Breast epithelium (tissue), 4 donors: ENCODE results near the gene GNAL. TPM values are rescaled to one million over a fixed set of nuclear protein-coding genes. Genes with fewer than 3 reads are reported as not detected.
A peak's percentile ranks its signal among the peaks of the same experiment; 100 is the strongest.

Experiments
- DNase-seq, 2 donors: peaks; one replicate each; pipeline ENCODE4 v3.0.0-alpha.2; 2019; ENCODE audit warnings: low spot score in 2 of 2
- H3K27ac ChIP-seq, 2 donors: fragments of 200-600 bp; sonication (generic) in 1 of 2; one replicate each; pipeline ENCODE4 v1.5.1; 2016 to 2019; ENCODE audit warnings: mild to moderate bottlenecking in 1 of 2
- H3K27me3 ChIP-seq, 2 donors: fragments of 200-600 bp; sonication (generic) in 1 of 2; one replicate each; pipeline versions ENCODE4 v1.5.1 to v1.6.0; 2017 to 2019; ENCODE audit warnings: control low read depth in 1 of 2, mild to moderate bottlenecking in 1 of 2
- H3K36me3 ChIP-seq: fragments of 200-600 bp; one replicate; pipeline ENCODE4 v1.5.1; 2019
- H3K4me1 ChIP-seq, 2 donors: fragments of 200-600 bp; sonication (generic); one replicate each; pipeline ENCODE4 v1.5.1; 2016 to 2019; ENCODE audit warnings: control low read depth in 1 of 2
- H3K4me3 ChIP-seq, 3 donors: fragments of 200-600 bp; sonication (generic); 1 replicate in 2 of 3; 2 replicates in 1 of 3; pipeline ENCODE4 v1.5.1; 2016 to 2019; ENCODE audit warnings: mild to moderate bottlenecking in 3 of 3, moderate library complexity in 2 of 3
- H3K9me3 ChIP-seq, 2 donors: fragments of 200-600 bp; sonication (generic) in 1 of 2; one replicate each; pipeline ENCODE4 v1.5.1; 2016 to 2019; ENCODE audit warnings: control low read depth in 1 of 2
- POLR2A ChIP-seq: fragments of 450-650 bp; IDR thresholded peaks from one replicate; pipeline ENCODE4 v1.6.1; 2016; ENCODE audit warnings: antibody characterized with exemption, mild to moderate bottlenecking, moderate library complexity
- POLR2AphosphoS5 ChIP-seq, 3 donors: sonication (generic); formaldehyde crosslinking; IDR thresholded peaks; one replicate each; pipeline ENCODE4 v1.6.1; 2017; ENCODE audit warnings: antibody characterized with exemption in 3 of 3
- intact Hi-C: fragments of 100-400 bp; cut with DNase I; formaldehyde crosslinking; loops from one replicate; pipeline ENCODE4 v1.15.1; 2023; ENCODE audit warnings: low total_unique reads
- total RNA-seq, 3 donors: library from RNA; depleted of rRNA; stranded (reverse); fragments of >200 nt; gene quantifications; one replicate each; pipeline ENCODE4 v1.1.0, GENCODE V29; 2016
- TF ChIP-seq, protein P1 (sequence below), 3 donors: fragments of 450-650 bp; IDR thresholded peaks; one replicate each; pipeline ENCODE4 v1.5.1; 2016 to 2017; ENCODE audit warnings: antibody characterized with exemption in 3 of 3, mild to moderate bottlenecking in 3 of 3, moderate library complexity in 3 of 3

GNAL gene
- total RNA-seq, 3 donors from 2014 or later: 6.6 to 15.4 (median 7.5) TPM

DNA sequence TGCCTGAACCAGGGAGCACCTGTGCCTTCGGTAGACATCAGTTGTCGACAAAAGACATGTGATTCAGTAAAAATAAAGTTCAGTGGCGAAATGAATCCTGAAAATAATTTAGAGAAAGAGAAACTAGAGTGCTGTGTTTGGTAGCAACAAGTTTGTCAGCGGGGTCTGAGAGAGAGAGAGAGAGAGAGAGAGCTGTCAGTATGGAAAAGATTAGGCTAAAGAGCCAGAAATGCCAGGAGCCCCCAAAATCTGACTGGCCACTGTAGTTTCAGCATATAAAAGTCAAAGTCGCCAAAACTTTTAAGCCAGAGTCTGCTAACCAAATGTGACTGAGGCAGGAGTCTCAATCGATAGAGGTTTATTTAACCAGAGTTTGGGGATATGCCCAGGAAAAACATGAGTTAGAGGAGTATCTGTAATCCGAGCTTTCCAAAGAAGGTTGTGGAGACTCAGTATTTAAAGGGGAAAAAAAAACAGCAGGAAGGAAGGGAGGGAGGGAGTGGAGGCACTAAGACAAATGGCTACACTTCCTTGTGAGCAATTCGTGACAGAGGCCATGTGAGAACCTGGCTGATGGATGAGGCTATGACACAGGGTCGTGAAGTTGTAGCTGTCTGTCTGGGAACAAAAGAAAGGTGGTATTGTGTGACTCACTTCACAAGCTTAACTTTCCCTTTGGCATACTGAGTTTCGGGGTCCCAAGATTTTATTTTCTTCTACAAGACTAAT is 20.5 kb upstream of the GNAL start:
- no peaks in the 10 kb centered on the region for H3K4me1 ChIP-seq
- no peaks in the 10 kb centered on the region for H3K9me3 ChIP-seq
- peaks cover 0 to 10% of the 10 kb centered on the region in 2 donors for H3K27me3 ChIP-seq
- no peak overlapping the region for H3K27ac ChIP-seq
- TF ChIP-seq POLR2AphosphoS5 (IDR thresholded peaks at IDR 0.05) (no peak), POLR2A (no peak)
- TF ChIP-seq, protein P1, sequence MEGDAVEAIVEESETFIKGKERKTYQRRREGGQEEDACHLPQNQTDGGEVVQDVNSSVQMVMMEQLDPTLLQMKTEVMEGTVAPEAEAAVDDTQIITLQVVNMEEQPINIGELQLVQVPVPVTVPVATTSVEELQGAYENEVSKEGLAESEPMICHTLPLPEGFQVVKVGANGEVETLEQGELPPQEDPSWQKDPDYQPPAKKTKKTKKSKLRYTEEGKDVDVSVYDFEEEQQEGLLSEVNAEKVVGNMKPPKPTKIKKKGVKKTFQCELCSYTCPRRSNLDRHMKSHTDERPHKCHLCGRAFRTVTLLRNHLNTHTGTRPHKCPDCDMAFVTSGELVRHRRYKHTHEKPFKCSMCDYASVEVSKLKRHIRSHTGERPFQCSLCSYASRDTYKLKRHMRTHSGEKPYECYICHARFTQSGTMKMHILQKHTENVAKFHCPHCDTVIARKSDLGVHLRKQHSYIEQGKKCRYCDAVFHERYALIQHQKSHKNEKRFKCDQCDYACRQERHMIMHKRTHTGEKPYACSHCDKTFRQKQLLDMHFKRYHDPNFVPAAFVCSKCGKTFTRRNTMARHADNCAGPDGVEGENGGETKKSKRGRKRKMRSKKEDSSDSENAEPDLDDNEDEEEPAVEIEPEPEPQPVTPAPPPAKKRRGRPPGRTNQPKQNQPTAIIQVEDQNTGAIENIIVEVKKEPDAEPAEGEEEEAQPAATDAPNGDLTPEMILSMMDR (IDR thresholded peaks at IDR 0.05): no peak
- no peak overlapping the region for H3K4me3 ChIP-seq
- H3K36me3 ChIP-seq: no peaks in the 10 kb centered on the region
- intact Hi-C loops: no loop called here
- no peak for DNase-seq

DNA sequence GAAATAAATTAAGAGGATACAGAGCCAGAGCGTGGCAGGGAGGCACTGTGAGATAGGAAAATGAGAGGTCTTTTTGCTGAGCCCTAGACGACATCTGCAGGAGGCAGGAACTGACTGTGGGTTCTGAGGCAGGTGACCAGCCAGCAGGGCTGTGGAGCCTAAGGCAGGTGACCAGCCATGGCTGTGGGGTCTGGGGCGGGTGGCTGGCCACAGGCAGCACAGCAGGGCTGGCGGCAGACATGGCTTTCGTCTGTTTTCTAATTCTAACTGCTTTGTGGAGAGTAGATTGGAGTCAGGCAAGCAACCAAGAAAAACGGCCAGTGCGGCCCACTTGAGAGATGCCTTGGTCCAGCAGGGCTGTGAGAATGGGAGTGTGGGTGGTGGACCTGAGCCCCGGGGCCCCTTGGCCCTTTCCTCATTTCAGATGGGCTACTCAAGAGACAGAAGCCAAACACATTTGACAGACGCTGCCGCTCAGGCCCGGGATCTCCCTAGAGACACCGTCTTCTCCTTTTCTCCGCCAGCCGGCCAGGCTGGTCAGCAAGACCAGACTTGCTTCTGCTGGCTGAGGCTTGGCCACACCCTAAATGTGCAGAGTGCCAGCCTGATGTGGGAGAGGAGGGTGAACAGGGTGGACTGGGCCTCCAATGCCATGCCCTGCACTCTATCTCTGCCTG is 19.7 kb upstream of the GNAL start:
- Histone ChIP-seq H3K27ac (peak overlapping the region; percentile 54 to 68), H3K4me3 (no peak overlapping the region), H3K9me3 (no peaks in the 10 kb centered on the region), H3K36me3 (no peaks in the 10 kb centered on the region), H3K27me3 (peaks cover 0 to 6% of the 10 kb centered on the region in 2 donors), H3K4me1 (no peaks in the 10 kb centered on the region)
- intact Hi-C loops: no loop called here
- TF ChIP-seq, protein P1 (IDR thresholded peaks at IDR 0.05): no peak
- DNase-seq: peak in 1 of 2 donors; percentile 63

DNA sequence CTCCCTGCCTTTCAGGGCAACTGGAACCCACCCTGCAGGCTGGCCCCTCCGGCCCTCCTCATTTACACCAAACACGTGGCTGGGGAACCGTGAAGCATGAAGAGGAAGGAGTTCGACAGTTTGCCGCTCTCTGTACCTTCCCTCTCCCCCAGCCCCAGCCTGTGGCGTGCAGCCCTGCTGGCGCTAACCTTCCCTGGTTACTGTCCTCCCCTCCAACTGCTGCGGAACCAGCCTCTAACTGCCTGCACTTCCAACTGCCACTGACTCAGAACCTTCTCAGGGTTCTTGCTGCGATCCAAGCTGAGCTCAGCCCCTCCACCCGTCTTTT is 19.2 kb upstream of the GNAL start:
- Histone ChIP-seq H3K36me3 (no peaks in the 10 kb centered on the region), H3K27ac (no peak overlapping the region), H3K4me1 (no peaks in the 10 kb centered on the region), H3K27me3 (peaks cover 0 to 9% of the 10 kb centered on the region in 2 donors), H3K9me3 (no peaks in the 10 kb centered on the region), H3K4me3 (no peak overlapping the region)
- no peak for DNase-seq
- TF ChIP-seq, protein P1 (IDR thresholded peaks at IDR 0.05): no peak
- TF ChIP-seq POLR2A: no peak
- TF ChIP-seq POLR2AphosphoS5 (IDR thresholded peaks at IDR 0.05): no peak
- intact Hi-C loops: no loop called here

DNA sequence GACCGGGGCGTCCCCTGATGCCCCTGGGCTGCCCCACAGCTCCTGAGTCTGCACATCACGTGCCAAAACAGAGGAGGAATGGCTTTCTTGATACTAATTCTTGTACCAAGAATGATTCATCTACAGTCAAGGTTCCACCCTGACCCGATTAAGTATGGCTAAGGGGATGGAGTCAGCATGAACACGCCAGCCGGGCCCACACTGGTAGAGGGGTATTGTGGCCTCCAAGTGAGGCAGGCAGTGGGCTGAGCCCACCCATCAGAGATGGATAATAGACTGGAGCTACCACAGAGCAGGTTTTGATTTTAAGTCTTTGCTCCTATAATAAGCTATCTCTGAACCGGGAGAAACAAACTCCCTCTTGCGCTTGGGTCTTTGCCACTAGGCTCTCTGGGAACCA is 17.9 kb upstream of the GNAL start:
- intact Hi-C loops: no loop called here
- no peaks in the 10 kb centered on the region for H3K4me1 ChIP-seq
- peaks cover 0 to 15% of the 10 kb centered on the region in 2 donors for H3K27me3 ChIP-seq
- H3K9me3 ChIP-seq: no peaks in the 10 kb centered on the region
- no peak overlapping the region for H3K27ac ChIP-seq
- no peaks in the 10 kb centered on the region for H3K36me3 ChIP-seq
- no peak overlapping the region for H3K4me3 ChIP-seq
- no peak for DNase-seq
- TF ChIP-seq, protein P1 (IDR thresholded peaks at IDR 0.05): no peak
- TF ChIP-seq POLR2AphosphoS5 (IDR thresholded peaks at IDR 0.05) (no peak), POLR2A (no peak)

DNA sequence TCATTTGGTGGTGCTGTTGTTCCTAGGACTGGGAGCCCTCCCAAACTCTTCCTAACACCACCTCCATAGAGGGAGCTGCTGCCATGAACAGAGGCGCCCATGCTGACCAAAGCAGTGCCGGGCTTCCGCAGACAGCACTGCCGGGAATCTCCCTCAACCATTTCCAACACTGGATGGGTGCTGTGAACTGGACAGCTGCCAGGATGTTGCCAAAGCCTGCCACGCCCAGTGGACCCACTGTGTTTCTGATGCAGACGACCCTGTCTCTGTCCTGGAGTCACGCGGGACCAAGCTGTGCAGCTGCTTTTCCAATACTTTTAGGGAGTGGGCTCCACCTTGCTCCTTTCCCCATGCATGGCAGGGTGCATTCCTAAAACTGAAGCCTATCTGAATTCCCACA is 16.9 kb upstream of the GNAL start:
- DNase-seq: no peak
- intact Hi-C loops: no loop called here

More for the DNA sequence above, 16.9 kb upstream of the GNAL start:
- H3K27ac ChIP-seq: no peak overlapping the region
- H3K4me1 ChIP-seq: no peaks in the 10 kb centered on the region
- peaks cover 0 to 15% of the 10 kb centered on the region in 2 donors for H3K27me3 ChIP-seq
- no peaks in the 10 kb centered on the region for H3K9me3 ChIP-seq
- TF ChIP-seq, protein P1 (IDR thresholded peaks at IDR 0.05): no peak
- TF ChIP-seq POLR2A: no peak
- no peak for TF ChIP-seq POLR2AphosphoS5 (IDR thresholded peaks at IDR 0.05)
- no peak overlapping the region for H3K4me3 ChIP-seq
- no peaks in the 10 kb centered on the region for H3K36me3 ChIP-seq
